Spleen (tissue), 7 donors: ENCODE results near the gene OR1I1.

Source experiments
- CTCF ChIP-seq, 11 experiments: fragments of 200-600 bp in 7 of 11; fragments of 450-650 bp in 4 of 11; sonication (generic) in 4 of 11; IDR thresholded peaks in 8 of 11; conservative IDR thresholded peaks in 3 of 11; 1 replicate in 7 of 11; 2 replicates in 4 of 11; pipeline versions ENCODE4 v1.4.0 to v1.8.0; 2016 to 2021; ENCODE audit warnings: antibody characterized with exemption in 11 of 11, inconsistent platforms in 4 of 11, mild to moderate bottlenecking in 1 of 11
- POLR2A ChIP-seq, 3 donors: fragments of 450-650 bp; IDR thresholded peaks; one replicate each; pipeline ENCODE4 v1.5.1; 2017; ENCODE audit warnings: antibody characterized with exemption in 3 of 3, mild to moderate bottlenecking in 1 of 3
- POLR2AphosphoS5 ChIP-seq, 3 donors: sonication (generic); formaldehyde crosslinking; IDR thresholded peaks; one replicate each; pipeline ENCODE4 v1.5.1; 2017; ENCODE audit warnings: antibody characterized with exemption in 3 of 3
- donor health status: DM: no; HTN: no; CAD: no; lungs with moderate emphysema.
- donor health status: DM: no; HTN: no; CAD: no.
- donor health status: DM: no; HTN: no; CAD: no.

- TF ChIP-seq CTCF (IDR thresholded peaks at IDR 0.05 in 8 of 11, conservative IDR thresholded peaks at IDR 0.05 in 3 of 11) = no peak
- TF ChIP-seq POLR2A (IDR thresholded peaks at IDR 0.05) = no peak
- TF ChIP-seq POLR2AphosphoS5 (IDR thresholded peaks at IDR 0.05) = peak; percentile 34 to 69 (median 47)
Observed at GRCh38 chr19:15115080-15115479, 33.1 kb downstream of the OR1I1 start.
